GM21529 (cell line): Measurements from ENCODE around the gene GALNT2.

Experiments
- ATAC-seq: cut with Tn5 transposase; IDR thresholded peaks from one replicate; pipeline ENCODE4 v1.9.1; 2021; ENCODE audit not compliant: unreplicated experiment

Gene GALNT2

DNA sequence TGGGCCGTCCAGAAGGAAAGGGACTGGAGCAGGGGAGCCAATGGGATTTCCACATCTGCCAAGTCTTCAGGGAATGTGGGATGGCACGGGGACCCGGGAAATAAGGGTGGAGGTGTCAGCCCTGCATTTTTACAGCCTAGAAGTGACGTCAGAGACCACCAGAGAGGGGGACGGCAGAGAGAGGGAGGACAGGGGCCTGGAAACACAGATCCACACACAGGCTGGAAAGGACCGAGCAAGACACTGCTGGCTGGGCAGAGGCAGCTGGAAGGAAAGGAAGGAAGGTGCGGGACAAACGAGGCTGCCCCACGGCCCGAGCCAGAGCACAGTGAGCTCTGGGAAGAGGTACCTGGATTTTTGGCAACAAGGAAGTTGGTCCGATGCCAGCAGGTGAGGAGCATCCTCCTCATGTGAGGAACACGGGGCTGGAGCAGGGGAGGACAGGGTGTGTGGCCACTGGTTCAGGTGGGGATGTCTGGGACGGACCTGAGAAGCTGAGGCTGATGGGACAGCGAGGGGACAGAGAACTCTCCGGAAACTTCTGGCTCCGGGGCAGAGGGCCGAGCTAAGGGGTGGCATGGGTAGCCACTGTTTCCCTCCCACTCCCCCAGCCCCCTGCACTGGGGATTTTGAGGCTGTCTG lies 220.8 kb downstream of the GALNT2 start:
- ATAC-seq = no peak

DNA sequence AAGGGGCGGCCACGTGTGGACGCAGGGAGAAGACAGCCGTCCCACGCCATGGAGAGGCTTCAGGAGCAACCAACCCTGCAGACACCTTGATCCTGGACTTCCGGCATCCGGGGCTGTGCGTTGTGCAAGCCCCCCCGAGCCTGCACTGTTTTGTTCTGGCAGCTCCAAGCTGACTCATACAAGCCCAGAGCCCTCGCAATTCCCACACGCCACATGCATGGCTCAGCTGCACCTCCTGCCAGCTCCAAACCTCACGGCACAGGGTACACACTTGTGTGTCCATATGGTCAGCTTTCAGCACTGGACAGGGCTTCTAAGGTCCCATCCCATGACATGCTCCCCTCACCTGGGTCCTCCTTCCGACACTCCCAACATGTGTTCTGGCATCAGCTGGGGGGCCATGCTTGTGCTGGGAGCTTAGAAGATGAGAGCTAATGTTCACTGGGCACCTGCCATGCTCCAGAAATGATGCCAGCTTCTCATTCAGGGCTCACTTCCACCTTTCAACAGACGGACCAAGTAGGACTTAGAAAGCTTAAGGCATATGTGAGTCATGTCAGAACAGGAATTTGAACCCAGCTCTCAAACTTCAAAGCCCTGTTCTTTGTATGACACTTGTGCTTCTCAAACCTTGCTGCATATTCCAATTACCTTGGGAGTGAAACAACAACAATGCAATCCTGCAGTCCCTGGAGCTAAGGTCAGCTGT lies 221.8 kb downstream of the GALNT2 start:
- ATAC-seq = no peak

DNA sequence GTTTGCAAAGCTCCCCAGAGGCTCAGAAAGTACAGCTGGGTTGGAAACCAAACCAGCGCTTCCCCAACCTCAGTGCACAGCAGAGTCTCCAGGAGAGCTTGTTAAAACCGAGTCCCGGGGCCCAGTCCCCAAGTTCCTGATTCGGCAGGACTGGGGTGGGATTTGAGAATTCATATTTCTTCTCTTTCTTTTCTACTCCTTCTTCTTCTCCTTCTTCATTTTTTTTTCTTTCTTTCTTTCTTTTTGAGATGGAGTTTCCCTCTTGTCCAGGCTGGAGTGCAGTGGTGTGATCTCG lies 222.3 kb downstream of the GALNT2 start:
- ATAC-seq = no peak

DNA sequence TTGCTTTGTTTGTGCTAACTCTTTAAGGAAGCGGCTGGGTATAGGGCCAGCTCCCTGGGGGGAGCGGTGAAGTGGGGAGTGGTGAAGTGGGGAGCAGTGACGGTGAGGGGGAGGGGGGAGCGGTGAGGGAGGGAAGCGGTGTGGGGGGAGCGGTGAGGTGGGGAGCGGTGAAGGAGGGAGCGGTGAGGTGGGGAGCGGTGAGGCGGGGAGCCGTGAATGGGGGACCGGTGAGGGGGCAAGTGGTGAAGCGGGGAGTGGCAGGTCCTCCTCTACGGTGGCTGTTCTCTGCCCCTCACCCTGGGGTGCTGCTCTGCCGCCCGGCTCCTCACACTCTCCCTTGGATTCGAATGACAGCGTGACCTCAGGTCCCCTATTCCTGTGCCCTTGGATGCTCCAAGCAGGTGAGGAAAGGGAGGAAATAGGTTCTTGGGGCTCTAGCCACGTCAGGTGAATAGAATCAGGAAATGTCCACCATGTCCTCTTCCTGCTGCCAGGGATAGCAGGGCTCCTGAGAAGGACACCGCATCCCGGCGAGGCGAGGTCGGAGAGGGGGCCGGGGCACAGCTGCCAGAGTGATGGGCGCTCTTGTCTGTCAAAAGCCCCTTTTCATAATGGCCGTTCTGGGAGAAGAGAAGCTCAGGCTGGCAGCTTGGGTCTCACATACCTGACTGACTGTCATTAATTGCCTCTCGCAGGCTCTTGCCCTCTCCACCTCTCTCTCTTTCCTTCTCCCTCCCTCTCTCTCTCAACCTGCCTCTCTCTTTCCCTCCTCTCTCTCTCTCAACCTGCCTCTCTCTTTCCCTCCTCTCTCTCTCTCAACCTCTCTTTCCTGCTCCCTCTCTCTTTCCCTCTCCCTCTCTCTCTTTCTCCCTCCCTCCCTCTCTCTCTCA lies 224.9 kb downstream of the GALNT2 start:
- ATAC-seq = no peak

DNA sequence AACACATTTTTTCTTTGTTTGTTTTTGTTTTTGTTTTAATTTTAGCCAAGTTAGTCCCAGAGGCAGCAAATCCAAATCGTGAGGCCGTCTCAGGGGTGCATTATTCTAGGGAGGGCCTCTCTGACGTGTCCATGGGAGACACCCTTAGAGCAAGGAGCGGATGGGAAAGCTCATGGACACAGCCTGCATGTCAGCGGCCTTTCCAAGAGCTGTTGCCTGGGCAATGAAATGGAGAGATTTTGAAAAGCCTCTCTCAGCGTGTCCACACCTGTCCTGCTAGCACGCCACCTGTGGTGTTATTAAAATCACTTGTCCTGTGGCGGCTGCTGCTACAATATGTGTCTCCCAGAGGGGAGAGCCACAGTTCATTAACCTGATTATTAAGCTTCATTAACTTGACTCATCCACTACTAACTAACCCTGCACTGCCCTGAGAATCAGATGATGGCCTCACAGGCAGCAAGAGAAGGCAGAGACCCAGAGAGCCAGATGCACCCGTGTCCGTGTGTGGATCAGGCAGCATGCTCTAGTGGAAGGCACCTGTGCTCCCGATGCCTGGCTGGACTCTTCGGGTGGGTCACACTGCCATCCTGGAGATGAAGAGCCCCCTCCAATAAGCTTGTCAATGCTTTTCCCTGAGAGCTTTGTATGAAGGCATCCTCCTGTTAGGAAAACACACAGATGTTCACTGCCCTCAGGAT lies 225.8 kb downstream of the GALNT2 start:
- no peak for ATAC-seq

DNA sequence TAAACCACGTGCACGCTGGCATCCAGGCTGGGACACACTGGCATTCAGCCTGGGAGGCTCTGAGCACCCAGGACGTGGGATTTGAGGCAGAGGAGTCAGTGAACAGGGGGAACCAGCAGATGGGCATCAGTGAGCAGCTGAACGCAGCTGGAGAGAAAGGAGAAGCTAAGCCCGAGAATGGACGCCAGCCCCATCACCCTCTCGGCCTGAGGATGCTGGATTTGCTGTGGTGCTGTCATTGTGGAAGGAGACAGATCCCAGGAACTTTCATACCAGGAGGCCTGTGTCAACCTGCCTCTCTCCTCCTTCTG lies 226.3 kb downstream of the GALNT2 start:
- ATAC-seq = no peak

DNA sequence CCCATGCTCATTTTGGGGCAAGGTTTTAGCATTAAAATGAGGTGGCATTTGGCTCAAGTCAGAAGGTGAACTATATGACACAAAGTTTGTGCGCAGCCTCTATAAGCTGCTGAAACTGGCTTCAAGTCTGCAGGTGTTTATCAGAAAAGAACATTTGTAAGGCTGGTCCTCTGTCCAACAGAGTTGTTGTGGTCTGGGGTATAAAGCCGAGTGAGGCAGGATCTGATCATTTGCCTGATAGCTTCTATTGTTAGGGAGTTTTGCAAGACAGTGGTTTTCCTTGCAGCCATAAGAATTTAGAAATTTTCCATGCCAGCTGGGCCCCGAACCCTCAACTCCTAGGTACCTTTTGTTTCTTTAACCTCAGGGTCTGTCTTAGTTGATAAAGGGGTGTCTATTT lies 228.3 kb downstream of the GALNT2 start:
- no peak for ATAC-seq

DNA sequence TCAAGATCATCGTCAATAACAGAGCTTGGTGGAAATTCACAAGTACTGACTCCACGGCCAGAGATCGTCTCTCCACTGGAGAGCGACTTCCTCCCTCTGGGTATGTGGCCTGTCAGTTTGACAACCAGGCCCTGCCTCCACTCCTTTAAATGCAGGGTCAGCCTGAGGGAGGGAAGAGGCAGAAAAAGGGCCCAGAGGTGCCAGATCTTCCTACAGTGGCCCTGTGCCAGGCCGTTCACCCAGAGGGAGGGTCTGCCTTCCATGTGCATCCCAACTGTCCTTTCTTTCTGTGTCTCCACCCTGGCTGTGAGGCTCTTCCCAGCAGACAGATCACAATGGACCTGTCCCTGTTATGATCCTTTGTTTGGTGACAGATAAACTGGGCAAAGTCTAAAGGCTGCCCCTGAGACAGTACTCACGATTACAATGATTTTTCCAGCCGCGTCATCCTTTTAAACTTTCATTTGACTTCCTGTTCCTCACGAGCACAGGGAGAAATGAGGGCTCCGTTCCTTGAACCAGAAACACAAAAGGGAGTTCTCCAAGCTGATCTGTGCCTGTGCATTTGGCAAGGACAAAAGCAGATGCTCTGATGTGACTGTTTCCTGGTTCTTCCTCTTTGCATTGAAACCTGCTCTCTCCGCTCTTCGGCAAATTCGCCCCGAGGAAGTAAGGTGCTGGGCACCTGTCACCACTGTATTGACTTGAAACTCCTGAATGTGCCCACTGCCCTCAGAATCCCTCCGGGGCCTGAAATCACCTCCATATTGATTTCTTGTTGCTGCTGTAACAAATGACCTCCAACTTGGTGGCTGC lies 232.4 kb downstream of the GALNT2 start:
- ATAC-seq = no peak

DNA sequence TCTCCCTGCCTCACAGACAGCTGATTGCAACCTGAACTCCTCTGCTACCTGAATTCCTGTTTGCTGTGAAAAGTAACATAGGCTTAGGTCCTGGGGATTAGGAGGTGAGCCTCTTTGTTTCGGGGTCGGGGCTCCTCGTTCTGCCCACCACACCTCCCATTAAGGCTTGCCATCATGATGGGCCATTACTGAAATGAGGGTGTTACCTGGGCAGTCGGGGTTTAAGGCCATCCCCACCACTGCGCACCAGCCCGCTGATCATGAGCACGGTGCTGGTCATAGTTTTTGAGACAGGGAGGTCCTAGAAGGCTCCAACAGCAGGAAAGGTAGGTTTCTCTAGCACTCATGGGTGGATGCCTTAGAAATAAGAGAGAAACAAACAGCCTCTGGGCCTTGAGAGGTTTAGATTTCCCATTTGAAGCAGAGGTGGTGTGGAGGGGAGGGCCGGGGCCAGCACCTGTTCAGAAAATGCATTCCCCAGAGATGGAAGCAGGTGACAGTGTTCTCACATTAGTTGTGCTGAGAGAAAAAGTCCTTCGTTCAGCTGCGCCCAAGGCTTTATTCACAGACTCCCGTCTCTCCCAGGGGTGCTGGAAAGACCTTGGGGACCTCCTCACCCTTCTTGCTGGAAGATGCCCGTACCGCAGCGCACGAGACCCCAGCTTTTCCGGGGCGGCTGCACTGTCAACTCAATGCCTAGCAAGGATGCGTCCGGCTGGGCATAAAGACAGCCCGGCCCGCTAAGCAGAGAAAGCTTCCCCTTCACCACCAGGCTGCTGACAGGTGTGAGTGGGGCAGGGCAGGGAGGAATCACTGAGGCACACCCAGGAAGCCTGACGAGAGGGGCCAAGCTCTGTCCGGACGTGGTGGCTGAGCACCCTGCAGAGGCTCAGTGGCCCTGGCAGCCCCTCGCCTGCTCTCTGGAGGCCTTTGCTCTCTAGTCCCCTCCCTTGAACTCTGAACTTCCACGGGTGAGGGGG lies 233.6 kb downstream of the GALNT2 start:
- no peak for ATAC-seq

DNA sequence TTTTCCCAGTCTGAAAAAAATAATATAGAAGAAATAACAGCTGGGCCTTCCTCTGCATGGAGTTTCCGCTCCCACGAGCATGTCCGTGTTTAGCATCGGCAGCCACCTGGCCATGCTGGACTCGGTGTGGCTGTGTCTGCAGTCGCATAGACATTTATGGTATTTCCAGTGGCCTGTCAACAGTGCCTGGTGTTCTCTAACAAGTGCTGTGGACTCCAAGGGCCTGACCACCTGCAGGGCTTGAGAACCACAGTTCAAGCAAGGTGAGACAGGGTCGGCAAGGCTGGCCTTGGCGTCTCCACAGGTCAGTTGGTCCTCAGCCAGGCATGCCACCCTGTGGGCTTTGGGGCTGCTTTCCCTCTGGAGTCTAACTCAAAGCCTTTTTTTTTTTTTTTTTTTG lies 234.3 kb downstream of the GALNT2 start:
- ATAC-seq = no peak

DNA sequence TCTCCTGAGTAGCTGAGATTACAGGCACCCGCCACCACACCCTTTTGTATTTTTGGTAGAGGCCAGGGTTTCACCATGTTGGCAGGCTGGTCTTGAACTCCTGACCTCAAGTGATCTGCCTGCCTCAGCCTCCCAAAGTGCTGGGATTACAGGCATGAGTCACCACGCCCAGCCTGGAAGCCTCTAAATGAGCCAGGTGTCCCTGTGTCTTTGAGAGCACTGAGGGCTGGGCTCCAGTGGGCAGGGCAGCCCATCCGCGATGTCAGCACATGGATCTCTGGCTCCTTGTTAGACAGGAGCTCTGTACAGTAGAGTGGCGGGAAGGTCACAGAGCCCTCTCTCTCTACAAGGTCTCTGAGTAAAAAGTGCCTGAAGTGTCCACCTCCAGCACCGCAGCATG lies 234.8 kb downstream of the GALNT2 start:
- no peak for ATAC-seq

DNA sequence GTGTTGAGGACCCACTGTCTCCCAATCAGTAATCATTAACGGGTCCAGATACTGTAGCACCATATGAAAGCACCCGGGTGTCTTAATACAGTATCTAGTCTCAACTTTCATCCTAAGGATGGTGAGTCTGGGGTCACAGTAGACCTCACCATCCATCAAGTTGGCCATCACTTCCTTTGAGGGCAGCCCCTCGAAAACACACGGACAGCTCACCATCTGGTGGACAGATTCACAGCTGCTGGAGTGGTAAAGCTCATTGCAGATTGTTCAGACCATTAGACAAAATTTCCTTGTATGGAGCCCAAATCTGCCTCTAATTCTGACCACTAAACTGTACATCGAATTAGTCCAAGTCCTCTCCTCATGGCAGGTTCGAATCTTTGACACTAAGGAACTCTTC lies 236.0 kb downstream of the GALNT2 start:
- ATAC-seq = no peak

DNA sequence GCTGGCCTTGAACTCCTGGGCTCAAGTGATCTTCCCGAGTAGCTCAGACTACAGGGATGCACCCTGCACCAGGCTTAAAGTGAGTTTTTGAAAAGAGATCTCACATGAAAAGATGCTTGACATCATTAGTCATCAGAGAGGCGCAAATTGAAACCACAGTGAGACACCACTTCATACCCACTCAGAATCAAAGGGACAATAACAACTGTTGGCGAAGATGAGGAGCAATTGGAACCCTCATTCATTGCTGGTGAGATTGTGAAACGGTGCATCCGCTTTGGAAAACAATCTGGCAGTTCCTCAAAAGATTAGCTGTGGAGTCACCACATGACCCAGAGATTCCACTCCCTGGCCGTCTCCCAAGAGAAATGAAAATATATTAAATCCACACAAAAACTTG lies 236.8 kb downstream of the GALNT2 start:
- ATAC-seq = no peak

DNA sequence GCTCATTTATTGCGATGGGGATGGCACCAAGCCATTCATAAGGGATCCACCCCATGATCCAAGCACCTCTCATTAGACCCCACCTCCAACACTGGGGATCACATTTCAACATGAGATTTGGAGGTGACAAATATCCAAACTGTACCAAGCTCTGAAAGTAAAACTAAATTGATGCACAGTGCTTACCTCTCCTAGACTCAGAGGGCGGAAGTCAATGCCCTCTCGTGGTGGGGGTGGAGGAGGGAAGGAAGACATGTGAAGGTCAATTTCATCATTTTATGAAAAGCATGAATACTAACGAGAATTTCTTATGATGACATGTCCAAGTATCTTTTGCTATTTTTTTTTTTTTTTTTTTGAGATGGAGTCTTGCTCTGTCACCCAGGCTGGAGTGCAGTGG lies 239.1 kb downstream of the GALNT2 start:
- peak; percentile 84 for ATAC-seq

DNA sequence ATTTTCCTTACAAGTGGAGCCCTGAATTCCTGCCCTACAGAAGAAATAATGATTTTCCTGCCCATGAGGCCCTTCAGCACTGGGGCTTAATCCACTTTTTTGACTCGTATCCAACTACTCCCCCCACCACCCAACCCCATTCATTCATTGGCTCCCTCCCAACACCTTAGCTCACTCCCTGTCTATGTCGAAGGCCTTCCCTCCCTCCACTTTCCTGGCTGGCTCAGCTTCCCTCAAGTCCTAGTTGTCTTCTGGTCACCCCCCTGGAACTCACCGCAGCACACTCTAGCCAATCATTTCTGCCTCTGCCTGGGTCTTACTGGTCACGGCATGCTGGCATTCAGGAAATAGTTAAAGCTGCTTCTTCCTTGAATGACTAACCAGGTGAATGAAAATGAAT lies 240.2 kb downstream of the GALNT2 start:
- ATAC-seq = no peak

DNA sequence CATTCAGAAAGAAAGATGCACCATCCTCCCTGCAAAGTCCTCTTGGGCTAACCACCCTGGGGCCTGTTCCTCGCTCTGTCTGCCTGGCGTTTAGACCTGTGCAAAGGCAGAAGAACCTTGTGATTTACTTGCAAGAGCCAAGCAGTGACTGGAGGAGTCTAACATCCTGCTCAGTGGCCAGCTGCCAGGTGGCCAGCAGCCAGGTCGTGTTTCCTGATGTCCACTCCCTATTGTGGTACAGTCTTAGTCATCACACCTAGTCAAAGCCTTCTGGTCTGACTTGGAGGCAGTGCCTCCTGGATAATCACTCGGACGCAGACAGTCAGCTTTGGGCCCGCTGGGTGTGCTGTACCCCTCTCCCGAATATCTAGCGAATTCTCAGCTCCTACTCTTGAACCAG lies 241.0 kb downstream of the GALNT2 start:
- no peak for ATAC-seq

DNA sequence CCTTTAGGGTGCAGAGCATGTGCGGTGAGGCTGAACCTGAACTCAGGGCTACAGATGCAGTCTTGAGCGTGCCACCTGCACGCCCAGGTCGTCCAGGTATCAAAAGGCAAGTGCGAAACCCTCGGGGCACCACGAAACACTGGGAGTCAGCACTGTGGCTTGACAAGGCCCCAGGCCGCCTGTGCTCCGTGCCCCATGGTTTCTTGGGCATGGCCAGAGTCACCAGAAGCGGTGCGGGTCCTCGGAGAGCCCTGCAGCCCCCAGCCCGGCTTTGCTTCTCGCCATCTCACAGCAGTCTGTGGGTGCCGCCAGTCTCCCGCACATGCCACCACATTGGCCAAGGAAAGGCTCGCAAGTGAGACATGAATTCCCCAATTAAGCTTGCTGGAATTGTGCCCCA lies 241.8 kb downstream of the GALNT2 start:
- no peak for ATAC-seq

DNA sequence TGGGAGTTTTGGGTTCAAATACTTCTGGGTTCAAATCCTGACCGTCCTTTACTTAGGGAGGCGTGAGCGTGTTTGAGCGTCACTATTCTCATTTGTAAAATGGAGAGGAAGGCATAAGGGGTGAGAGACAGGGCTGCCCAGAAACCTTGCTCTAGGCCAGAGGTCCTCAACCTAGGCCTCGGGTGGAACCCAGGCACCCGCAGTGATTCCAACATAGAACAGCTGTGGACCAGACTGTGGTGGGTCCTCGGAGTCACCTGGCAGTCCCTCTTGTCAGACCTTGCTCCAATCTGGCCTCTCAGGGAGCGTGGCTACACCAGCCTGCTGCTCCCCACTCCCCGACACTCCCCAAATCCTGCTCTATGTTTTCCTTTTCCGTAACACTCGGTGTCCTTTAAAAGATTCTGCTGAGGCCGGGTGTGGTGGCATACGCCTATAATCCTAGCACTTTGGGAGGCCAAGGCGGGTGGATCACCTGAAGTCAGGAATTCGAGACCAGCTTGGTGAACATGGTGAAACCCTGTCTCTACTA lies 242.7 kb downstream of the GALNT2 start:
- no peak for ATAC-seq

DNA sequence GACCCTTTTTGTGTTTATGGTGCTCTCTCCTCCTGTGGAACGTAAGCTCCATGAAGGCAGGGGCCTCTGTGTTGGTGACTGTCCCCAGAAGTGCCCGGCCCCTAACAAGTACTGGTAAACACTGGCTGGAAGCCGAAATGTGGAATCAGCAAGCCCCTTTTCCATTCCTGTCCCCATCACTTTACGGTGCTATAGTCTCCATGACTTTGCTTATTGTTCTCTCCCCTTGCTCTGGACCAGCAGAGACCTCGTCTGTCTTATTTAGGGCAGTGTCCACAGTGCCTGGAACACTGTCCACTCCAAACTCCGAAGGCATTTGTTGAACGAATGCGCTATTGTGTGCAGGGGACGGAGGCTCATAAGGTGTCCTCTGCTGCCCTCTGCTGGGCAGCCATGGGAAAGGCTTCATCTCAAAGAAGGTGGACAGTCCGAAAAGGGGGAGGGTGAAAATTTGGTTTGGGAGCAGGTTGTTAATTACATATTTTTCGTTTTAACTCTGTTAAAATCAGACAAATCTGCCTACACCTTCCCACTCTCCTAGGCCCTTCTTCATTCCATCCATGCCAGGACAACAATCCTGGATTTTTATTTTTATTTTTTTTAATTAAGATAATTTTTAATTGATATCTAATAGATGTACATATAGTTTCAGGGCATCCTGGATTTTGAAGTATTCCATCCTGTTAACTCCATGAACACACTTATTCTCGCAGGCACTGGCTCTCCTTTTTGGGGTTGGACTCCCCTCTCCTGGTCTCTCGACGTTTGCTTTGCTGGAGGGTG lies 243.5 kb downstream of the GALNT2 start:
- no peak for ATAC-seq
